Mesendoderm (in vitro differentiated cells): Measurements from ENCODE around the gene SMAD9.

Source experiments
- DNase-seq: peaks from one replicate; pipeline ENCODE4 v3.0.0; 2013
- H2AK5ac ChIP-seq: 2 replicates; pipeline ENCODE4 v1.6.1; 2013; ENCODE audit warnings: low read length, inconsistent platforms
- H2BK120ac ChIP-seq: 2 replicates; pipeline ENCODE4 v1.6.1; 2013; ENCODE audit warnings: low read depth, mild to moderate bottlenecking, low read length, moderate library complexity, mixed read lengths
- H2BK15ac ChIP-seq: replicated peaks from 2 replicates; pipeline ENCODE4 v1.6.1; 2013; ENCODE audit warnings: low read depth, mild to moderate bottlenecking, moderate library complexity
- H2BK5ac ChIP-seq: 2 replicates; pipeline ENCODE4 v1.6.1; 2013; ENCODE audit warnings: low read length, inconsistent platforms
- H3K18ac ChIP-seq: 2 replicates; pipeline ENCODE4 v1.6.1; 2013; ENCODE audit warnings: mild to moderate bottlenecking, low read length, mixed read lengths
- H3K23ac ChIP-seq: one replicate; pipeline ENCODE4 v1.6.1; 2013; ENCODE audit warnings: low read length
- H3K27ac ChIP-seq: 2 replicates; pipeline ENCODE4 v1.5.1; 2013; ENCODE audit warnings: low read depth, mild to moderate bottlenecking, inconsistent platforms, low read length, moderate library complexity
- H3K27me3 ChIP-seq: 2 replicates; pipeline ENCODE4 v1.6.1; 2013; ENCODE audit warnings: low read length, control low read depth, mild to moderate bottlenecking, inconsistent platforms; ENCODE audit not compliant: insufficient read depth, poor library complexity
- H3K36me3 ChIP-seq: 2 replicates; pipeline ENCODE4 v1.6.1; 2013; ENCODE audit warnings: low read length, inconsistent platforms; ENCODE audit not compliant: control insufficient read depth, insufficient read depth
- H3K4ac ChIP-seq: one replicate; pipeline ENCODE4 v1.6.1; 2013; ENCODE audit warnings: low read depth, mild to moderate bottlenecking, low read length, moderate library complexity
- H3K4me1 ChIP-seq: 2 replicates; pipeline ENCODE4 v1.6.1; 2013; ENCODE audit warnings: low read depth, low read length, inconsistent platforms; ENCODE audit not compliant: control insufficient read depth
- H3K4me2 ChIP-seq: 2 replicates; pipeline ENCODE4 v1.6.1; 2013; ENCODE audit warnings: low read length
- H3K4me3 ChIP-seq: 2 replicates; pipeline ENCODE4 v1.5.1; 2013; ENCODE audit warnings: mild to moderate bottlenecking, low read length
- H3K56ac ChIP-seq: one replicate; pipeline ENCODE4 v1.6.1; 2013; ENCODE audit warnings: low read length
- H3K79me1 ChIP-seq: 2 replicates; pipeline ENCODE4 v1.6.1; 2013; ENCODE audit warnings: low read length, inconsistent platforms
- H3K79me2 ChIP-seq: 2 replicates; pipeline ENCODE4 v1.6.1; 2013; ENCODE audit warnings: mild to moderate bottlenecking, low read length; ENCODE audit not compliant: control insufficient read depth, insufficient read depth
- H3K9ac ChIP-seq: 2 replicates; pipeline ENCODE4 v1.6.1; 2013; ENCODE audit warnings: low read length, inconsistent platforms
- H4K5ac ChIP-seq: one replicate; pipeline ENCODE4 v1.6.1; 2013; ENCODE audit warnings: low read length
- H4K8ac ChIP-seq: one replicate; pipeline ENCODE4 v1.6.1; 2013; ENCODE audit warnings: low read depth, mild to moderate bottlenecking, control low read depth, low read length, moderate library complexity
- WGBS: extraction: QIAGEN DNeasy Blood & Tissue Kit; methylation state at CpG from one replicate; pipeline ENCODE4 v1.1.7; 2013; ENCODE audit warnings: low lambda C conversion rate, missing lambda C conversion rate; ENCODE audit not compliant: insufficient coverage; ENCODE audit errors: extremely low coverage; 5-methylcytosine and 5-hydroxymethylcytosine counted together

The SMAD9 gene

GRCh38 chr13:36840718-36841250 is 79.3 kb downstream of the SMAD9 start:
- H2BK5ac ChIP-seq, result no peak overlapping the region
- H3K18ac ChIP-seq, result no peak overlapping the region
- H4K8ac ChIP-seq, result no peak overlapping the region
- no peak overlapping the region for H3K23ac ChIP-seq
- H2BK15ac ChIP-seq, result no peak overlapping the region
- no peaks in the 10 kb centered on the region for H3K27me3 ChIP-seq
- H4K5ac ChIP-seq, result no peak overlapping the region
- no peak overlapping the region for H3K27ac ChIP-seq
- H3K79me2 ChIP-seq, result no peaks in the 10 kb centered on the region
- no peak overlapping the region for H3K9ac ChIP-seq
- H3K36me3 ChIP-seq, result no peaks in the 10 kb centered on the region
- no peak overlapping the region for H3K4me3 ChIP-seq
- no peak overlapping the region for H2AK5ac ChIP-seq
- H3K4me1 ChIP-seq, result peaks cover 3% of the 10 kb centered on the region
- H3K79me1 ChIP-seq, result no peaks in the 10 kb centered on the region
- no peak overlapping the region for H3K4ac ChIP-seq
- DNase-seq, result peak; percentile 28
- no peak overlapping the region for H2BK120ac ChIP-seq
- H3K4me2 ChIP-seq, result no peak overlapping the region
- no peak overlapping the region for H3K56ac ChIP-seq
- WGBS, result no CpG with 5 or more reads among the region's 3 CpGs

GRCh38 chr13:36839981-36840380 is 80.1 kb downstream of the SMAD9 start:
- Histone ChIP-seq H3K4me1 (peaks cover 3% of the 10 kb centered on the region), H4K5ac (no peak overlapping the region), H3K27ac (no peak overlapping the region), H3K79me1 (no peaks in the 10 kb centered on the region), H3K4ac (no peak overlapping the region), H3K9ac (no peak overlapping the region), H3K4me3 (no peak overlapping the region), H2BK15ac (no peak overlapping the region), H3K18ac (no peak overlapping the region), H3K36me3 (no peaks in the 10 kb centered on the region), H3K23ac (no peak overlapping the region), H4K8ac (no peak overlapping the region), H3K27me3 (no peaks in the 10 kb centered on the region), H2BK120ac (no peak overlapping the region), H3K4me2 (no peak overlapping the region), H3K79me2 (no peaks in the 10 kb centered on the region), H2BK5ac (no peak overlapping the region), H3K56ac (peak overlapping the region; percentile 22), H2AK5ac (no peak overlapping the region)
- no peak for DNase-seq
- WGBS, result no CpG with 5 or more reads among the region's 12 CpGs

- Histone ChIP-seq H3K4me1 (peaks cover 3% of the 10 kb centered on the region), H3K27ac (no peak overlapping the region), H3K36me3 (no peaks in the 10 kb centered on the region), H3K4me3 (no peak overlapping the region), H4K5ac (no peak overlapping the region), H3K4me2 (no peak overlapping the region), H3K23ac (no peak overlapping the region), H3K56ac (no peak overlapping the region), H2BK5ac (no peak overlapping the region), H2BK15ac (no peak overlapping the region), H2AK5ac (no peak overlapping the region), H4K8ac (no peak overlapping the region), H3K27me3 (no peaks in the 10 kb centered on the region), H3K4ac (no peak overlapping the region), H3K9ac (no peak overlapping the region), H3K79me2 (no peaks in the 10 kb centered on the region), H2BK120ac (no peak overlapping the region), H3K79me1 (no peaks in the 10 kb centered on the region), H3K18ac (no peak overlapping the region)
- WGBS, result no CpG with 5 or more reads among the region's 3 CpGs
- peak; percentile 42 for DNase-seq
Measured at GRCh38 chr13:36839281-36839680, 80.8 kb downstream of the SMAD9 start.

- Histone ChIP-seq H4K5ac (no peak overlapping the region), H3K18ac (no peak overlapping the region), H3K27me3 (no peaks in the 10 kb centered on the region), H3K36me3 (no peaks in the 10 kb centered on the region), H2BK120ac (no peak overlapping the region), H3K23ac (no peak overlapping the region), H3K56ac (no peak overlapping the region), H4K8ac (no peak overlapping the region), H3K27ac (no peak overlapping the region), H3K4me1 (peaks cover 3% of the 10 kb centered on the region), H2BK15ac (no peak overlapping the region), H3K4me3 (no peak overlapping the region), H3K4ac (no peak overlapping the region), H2AK5ac (no peak overlapping the region), H3K9ac (no peak overlapping the region), H2BK5ac (no peak overlapping the region), H3K79me1 (no peaks in the 10 kb centered on the region), H3K79me2 (no peaks in the 10 kb centered on the region), H3K4me2 (no peak overlapping the region)
- no peak for DNase-seq
- WGBS, result no CpG with 5 or more reads among the region's 4 CpGs
Measured at GRCh38 chr13:36837354-36838092, 82.5 kb downstream of the SMAD9 start.

GRCh38 chr13:36834299-36834698 is 85.7 kb downstream of the SMAD9 start:
- H3K79me1 ChIP-seq, result no peaks in the 10 kb centered on the region
- DNase-seq, result no peak
- H2AK5ac ChIP-seq, result no peak overlapping the region
- H3K9ac ChIP-seq, result no peak overlapping the region
- H3K27me3 ChIP-seq, result no peaks in the 10 kb centered on the region
- H3K27ac ChIP-seq, result no peak overlapping the region
- H4K8ac ChIP-seq, result no peak overlapping the region
- no peaks in the 10 kb centered on the region for H3K79me2 ChIP-seq
- no peak overlapping the region for H2BK5ac ChIP-seq
- H3K4me1 ChIP-seq, result no peaks in the 10 kb centered on the region
- H2BK120ac ChIP-seq, result no peak overlapping the region
- no peak overlapping the region for H3K4ac ChIP-seq
- H3K23ac ChIP-seq, result no peak overlapping the region
- no peak overlapping the region for H3K56ac ChIP-seq
- no peak overlapping the region for H3K4me2 ChIP-seq
- no peak overlapping the region for H3K18ac ChIP-seq
- H3K36me3 ChIP-seq, result no peaks in the 10 kb centered on the region
- H4K5ac ChIP-seq, result no peak overlapping the region
- H3K4me3 ChIP-seq, result no peak overlapping the region
- no CpG with 5 or more reads among the region's 3 CpGs for WGBS
- H2BK15ac ChIP-seq, result no peak overlapping the region

- Histone ChIP-seq H2BK15ac (no peak overlapping the region), H3K27ac (no peak overlapping the region), H3K79me1 (no peaks in the 10 kb centered on the region), H3K4ac (no peak overlapping the region), H3K4me3 (no peak overlapping the region), H3K9ac (no peak overlapping the region), H3K36me3 (no peaks in the 10 kb centered on the region), H3K23ac (no peak overlapping the region), H2AK5ac (no peak overlapping the region), H3K27me3 (no peaks in the 10 kb centered on the region), H2BK120ac (no peak overlapping the region), H3K56ac (no peak overlapping the region), H4K5ac (no peak overlapping the region), H2BK5ac (no peak overlapping the region), H3K4me2 (no peak overlapping the region), H4K8ac (no peak overlapping the region), H3K4me1 (no peaks in the 10 kb centered on the region), H3K79me2 (no peaks in the 10 kb centered on the region), H3K18ac (no peak overlapping the region)
- no CpG with 5 or more reads among the region's 3 CpGs for WGBS
- no peak for DNase-seq
Measured at GRCh38 chr13:36831291-36831690, 88.7 kb downstream of the SMAD9 start.
